ENCODE data around the gene OR2T2. TPM values are rescaled to one million over a fixed set of nuclear protein-coding genes. Genes with fewer than 3 reads are reported as not detected.
"Not testable (repeated sequence)": the region's sequence is repeated elsewhere in the genome, so short reads cannot be mapped to it uniquely, and the experiment has no call there.

The OR2T2 gene
- total RNA-seq, 4 donors from 2014 or later: not detected

DNA sequence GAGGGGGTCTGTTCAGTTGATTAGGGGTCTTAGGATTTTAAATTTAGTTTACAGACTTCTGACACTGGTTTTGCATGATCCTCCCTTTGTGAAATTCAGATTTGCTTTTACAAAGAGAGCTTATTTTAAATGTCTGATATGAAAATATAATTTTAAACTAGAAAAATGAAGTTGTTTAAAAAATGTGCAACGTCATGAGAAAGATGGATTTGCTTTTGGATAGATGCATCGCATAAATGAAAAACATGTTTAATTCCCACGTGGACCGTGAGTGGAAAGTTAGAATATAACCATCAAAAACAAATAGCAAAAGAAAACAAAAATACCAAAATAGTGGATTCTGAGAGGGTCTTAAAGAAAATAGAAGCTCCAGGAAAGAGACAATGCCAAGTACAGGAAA lies 25.7 kb downstream of the OR2T2 start:
- TF ChIP-seq, protein P1, sequence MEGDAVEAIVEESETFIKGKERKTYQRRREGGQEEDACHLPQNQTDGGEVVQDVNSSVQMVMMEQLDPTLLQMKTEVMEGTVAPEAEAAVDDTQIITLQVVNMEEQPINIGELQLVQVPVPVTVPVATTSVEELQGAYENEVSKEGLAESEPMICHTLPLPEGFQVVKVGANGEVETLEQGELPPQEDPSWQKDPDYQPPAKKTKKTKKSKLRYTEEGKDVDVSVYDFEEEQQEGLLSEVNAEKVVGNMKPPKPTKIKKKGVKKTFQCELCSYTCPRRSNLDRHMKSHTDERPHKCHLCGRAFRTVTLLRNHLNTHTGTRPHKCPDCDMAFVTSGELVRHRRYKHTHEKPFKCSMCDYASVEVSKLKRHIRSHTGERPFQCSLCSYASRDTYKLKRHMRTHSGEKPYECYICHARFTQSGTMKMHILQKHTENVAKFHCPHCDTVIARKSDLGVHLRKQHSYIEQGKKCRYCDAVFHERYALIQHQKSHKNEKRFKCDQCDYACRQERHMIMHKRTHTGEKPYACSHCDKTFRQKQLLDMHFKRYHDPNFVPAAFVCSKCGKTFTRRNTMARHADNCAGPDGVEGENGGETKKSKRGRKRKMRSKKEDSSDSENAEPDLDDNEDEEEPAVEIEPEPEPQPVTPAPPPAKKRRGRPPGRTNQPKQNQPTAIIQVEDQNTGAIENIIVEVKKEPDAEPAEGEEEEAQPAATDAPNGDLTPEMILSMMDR (IDR thresholded peaks at IDR 0.05; ENCODE audit: low read depth): no peak

GRCh38 chr1:248473051-248473450 lies 27.6 kb downstream of the OR2T2 start, which contains the start of gene OR2T3:
Gene OR2T3, plus strand, starts transcription at chr1:248473351. Its CDS starts 0 bp downstream, at chr1:248473351.
- TF ChIP-seq, protein P1 (IDR thresholded peaks at IDR 0.05; ENCODE audit: low read depth): not testable (repeated sequence)

GRCh38 chr1:248488289-248488688 lies 42.9 kb downstream of the OR2T2 start, which contains the start of gene OR2T5:
Gene OR2T5, plus strand, starts transcription at chr1:248488589. Its CDS starts 0 bp downstream, at chr1:248488589.
- TF ChIP-seq, protein P1 (IDR thresholded peaks at IDR 0.05; ENCODE audit: low read depth): not testable (repeated sequence)

Other genes with a start within 250 kb of the OR2T2 start
- gene OR2M3, start 248.4 kb upstream of the OR2T2 start, total RNA-seq: not detected
- not detected for gene OR2M4, start 214.2 kb upstream of the OR2T2 start, total RNA-seq
- gene OR2T33, start 167.7 kb upstream of the OR2T2 start, total RNA-seq: not detected
- gene OR2T12, start 142.2 kb upstream of the OR2T2 start, total RNA-seq: not detected
- not detected for gene OR2M7, start 121.1 kb upstream of the OR2T2 start, total RNA-seq
- gene OR14C36, start 96.9 kb upstream of the OR2T2 start, total RNA-seq: not detected
- gene OR2T4, start 84.0 kb upstream of the OR2T2 start, total RNA-seq: not detected
- not detected for gene OR2T6, start 69.9 kb upstream of the OR2T2 start, total RNA-seq
- not detected for gene OR2T1, start 42.6 kb upstream of the OR2T2 start, total RNA-seq
- not detected for gene OR2T3, start 27.7 kb downstream of the OR2T2 start, total RNA-seq
- gene OR2T5, start 43.0 kb downstream of the OR2T2 start, total RNA-seq: not detected
- not detected for gene OR2G6, start 62.4 kb downstream of the OR2T2 start, total RNA-seq
- gene OR2T29, start 117.1 kb downstream of the OR2T2 start, total RNA-seq: not detected
- gene OR2T34, start 129.1 kb downstream of the OR2T2 start, total RNA-seq: not detected
- gene OR2T10, start 152.1 kb downstream of the OR2T2 start, total RNA-seq: not detected
- not detected for gene OR2T11, start 189.5 kb downstream of the OR2T2 start, total RNA-seq
- not detected for gene OR2T35, start 199.6 kb downstream of the OR2T2 start, total RNA-seq
- gene OR2T27, start 209.9 kb downstream of the OR2T2 start, total RNA-seq: not detected

Data from subcutaneous adipose tissue (tissue), 4 donors.